ENCODE results near the gene ATP6V1G2. TPM values are rescaled to one million over a fixed set of nuclear protein-coding genes. Genes with fewer than 3 reads are reported as not detected.

ATP6V1G2 gene
- total RNA-seq, 2 experiments from 2014 or later, result 3.8 to 14.1 TPM

DNA sequence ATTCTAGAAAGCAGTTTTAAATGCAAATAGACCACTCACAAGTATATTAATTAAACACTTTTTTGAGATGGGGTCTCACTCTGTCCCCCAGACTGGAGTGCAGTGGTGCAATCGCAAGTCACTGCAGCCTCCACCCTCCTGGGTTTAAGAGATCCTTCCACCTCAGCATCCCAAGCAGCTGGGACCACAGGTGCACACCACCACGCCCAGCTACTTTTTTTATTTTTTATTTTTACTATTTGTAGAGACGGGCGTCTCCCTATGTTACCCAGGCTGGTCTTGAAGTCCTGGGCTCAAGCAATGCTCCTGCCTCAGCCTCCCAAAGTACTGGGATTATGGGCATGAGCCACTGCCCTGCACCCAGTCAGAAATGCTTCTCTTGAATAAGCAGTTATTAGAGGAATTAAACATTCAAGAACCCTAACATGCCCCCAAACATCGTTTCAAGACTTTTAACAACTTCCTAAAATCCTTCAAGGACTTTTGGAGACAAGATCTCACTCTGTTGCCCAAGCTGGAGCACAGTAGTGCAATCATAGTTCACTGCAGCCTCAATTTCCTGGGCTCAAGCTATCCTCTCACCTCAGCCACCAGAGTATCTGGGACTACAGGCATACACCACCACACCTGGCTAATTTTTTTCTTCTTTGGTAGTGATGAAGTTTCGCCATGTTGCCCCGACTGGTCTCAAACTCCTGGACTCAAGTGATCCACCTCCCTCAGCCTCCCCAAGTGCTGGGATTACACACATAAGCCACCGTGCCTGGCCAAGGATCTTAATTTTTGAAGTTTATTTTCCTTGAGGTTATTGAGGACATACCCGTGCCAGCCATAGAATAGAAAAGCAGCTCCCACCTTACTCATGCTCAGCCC, 14.4 kb downstream of the ATP6V1G2 start:
- DNase-seq (ENCODE audit: low spot score), result no peak
- CTCF ChIA-PET (ENCODE audit: unreplicated experiment), result no interaction called here

DNA sequence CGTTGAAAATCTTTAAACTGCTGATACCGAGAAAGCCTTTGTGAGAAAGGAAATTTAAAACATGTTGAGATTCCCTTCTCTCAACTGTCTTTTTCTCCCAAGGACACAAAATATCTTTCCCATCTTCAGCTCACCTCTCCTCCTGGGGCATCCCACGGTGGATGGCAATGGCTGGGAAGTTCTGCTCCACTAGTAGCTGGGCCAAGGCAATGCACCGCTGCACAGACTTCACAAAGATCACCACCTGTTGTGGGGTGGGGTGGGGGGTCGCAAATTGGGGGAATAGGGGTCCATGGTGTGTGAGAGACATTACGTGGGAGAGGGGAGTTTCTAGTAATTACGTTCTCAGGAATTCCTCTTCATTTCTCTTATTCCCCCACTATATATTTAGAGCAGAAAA, 15.2 kb downstream of the ATP6V1G2 start:
- Histone ChIP-seq H3K36me3 (ENCODE audit: insufficient read depth, low read length) (peaks cover 80% of the 10 kb centered on the region), H3K9me3 (ENCODE audit: low read length) (no peaks in the 10 kb centered on the region), H3K4me3 (ENCODE audit: low read depth, low read length, poor library complexity, severe bottlenecking) (no peak overlapping the region), H3K4me2 (ENCODE audit: low read length) (no peak overlapping the region), H4K20me1 (ENCODE audit: insufficient read depth, low read length) (peaks cover 17% of the 10 kb centered on the region), H3K9me2 (ENCODE audit: insufficient read depth, low read length) (no peaks in the 10 kb centered on the region), H2AFZ (ENCODE audit: low read length) (no peak overlapping the region), H3K79me2 (ENCODE audit: insufficient read depth, low read depth, low read length) (peaks cover 20% of the 10 kb centered on the region), H3K4me1 (ENCODE audit: insufficient read depth, low read length, poor library complexity, severe bottlenecking) (no peaks in the 10 kb centered on the region), H3K27ac (ENCODE audit: low read depth, low read length, poor library complexity, severe bottlenecking) (no peak overlapping the region)
- CTCF ChIA-PET (ENCODE audit: unreplicated experiment), result interaction anchor here (0.7 kb wide), 1 partner anchor 9 kb away, joined by 4 read pairs; no protein-coding TSS in a partner anchor
- intact Hi-C loops (cut with micrococcal nuclease; ENCODE audit: unreplicated experiment), result no loop called here
- POLR2A ChIA-PET, result interaction anchor here (0.6 to 1.4 kb wide), 5 partner anchors 10 to 304 kb away, joined by 3 to 6 read pairs (median 4); no protein-coding TSS in a partner anchor
- no TSS peak for BruUV-seq (replicated peaks)
- DNase-seq (ENCODE audit: low spot score), result no peak
- TF ChIP-seq, protein P1, sequence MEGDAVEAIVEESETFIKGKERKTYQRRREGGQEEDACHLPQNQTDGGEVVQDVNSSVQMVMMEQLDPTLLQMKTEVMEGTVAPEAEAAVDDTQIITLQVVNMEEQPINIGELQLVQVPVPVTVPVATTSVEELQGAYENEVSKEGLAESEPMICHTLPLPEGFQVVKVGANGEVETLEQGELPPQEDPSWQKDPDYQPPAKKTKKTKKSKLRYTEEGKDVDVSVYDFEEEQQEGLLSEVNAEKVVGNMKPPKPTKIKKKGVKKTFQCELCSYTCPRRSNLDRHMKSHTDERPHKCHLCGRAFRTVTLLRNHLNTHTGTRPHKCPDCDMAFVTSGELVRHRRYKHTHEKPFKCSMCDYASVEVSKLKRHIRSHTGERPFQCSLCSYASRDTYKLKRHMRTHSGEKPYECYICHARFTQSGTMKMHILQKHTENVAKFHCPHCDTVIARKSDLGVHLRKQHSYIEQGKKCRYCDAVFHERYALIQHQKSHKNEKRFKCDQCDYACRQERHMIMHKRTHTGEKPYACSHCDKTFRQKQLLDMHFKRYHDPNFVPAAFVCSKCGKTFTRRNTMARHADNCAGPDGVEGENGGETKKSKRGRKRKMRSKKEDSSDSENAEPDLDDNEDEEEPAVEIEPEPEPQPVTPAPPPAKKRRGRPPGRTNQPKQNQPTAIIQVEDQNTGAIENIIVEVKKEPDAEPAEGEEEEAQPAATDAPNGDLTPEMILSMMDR (conservative IDR thresholded peaks at IDR 0.05; ENCODE audit: low read length), result no peak
- no peak for TF ChIP-seq EZH2phosphoT487 (IDR thresholded peaks at IDR 0.05; ENCODE audit: borderline replicate concordance, low read depth, low read length)

More for the DNA sequence above, 14.4 kb downstream of the ATP6V1G2 start:
- Histone ChIP-seq H3K27ac (ENCODE audit: low read depth, low read length, poor library complexity, severe bottlenecking) (no peak overlapping the region), H3K4me2 (ENCODE audit: low read length) (no peak overlapping the region), H3K4me1 (ENCODE audit: insufficient read depth, low read length, poor library complexity, severe bottlenecking) (no peaks in the 10 kb centered on the region), H3K4me3 (ENCODE audit: low read depth, low read length, poor library complexity, severe bottlenecking) (no peak overlapping the region), H2AFZ (ENCODE audit: low read length) (no peak overlapping the region), H3K9me3 (ENCODE audit: low read length) (no peaks in the 10 kb centered on the region), H4K20me1 (ENCODE audit: insufficient read depth, low read length) (peaks cover 22% of the 10 kb centered on the region), H3K36me3 (ENCODE audit: insufficient read depth, low read length) (peaks cover 88% of the 10 kb centered on the region), H3K79me2 (ENCODE audit: insufficient read depth, low read depth, low read length) (peaks cover 28% of the 10 kb centered on the region), H3K9me2 (ENCODE audit: insufficient read depth, low read length) (no peaks in the 10 kb centered on the region)
- intact Hi-C loops (cut with micrococcal nuclease; ENCODE audit: unreplicated experiment), result no loop called here
- TF ChIP-seq EZH2phosphoT487 (IDR thresholded peaks at IDR 0.05; ENCODE audit: borderline replicate concordance, low read depth, low read length), result no peak
- TF ChIP-seq, protein P1 (conservative IDR thresholded peaks at IDR 0.05; ENCODE audit: low read length), result no peak
- POLR2A ChIA-PET, result interaction anchor here (0.7 to 1.4 kb wide), 5 partner anchors 9 to 350 kb away, joined by 3 to 6 read pairs (median 4); no protein-coding TSS in a partner anchor
- no TSS peak for BruUV-seq (replicated peaks)

Measured in OCI-LY7 (cell line).